Measurements from ENCODE around the gene ABCD2. TPM values are rescaled to one million over a fixed set of nuclear protein-coding genes. Genes with fewer than 3 reads are reported as not detected.

ABCD2 gene
- total RNA-seq, 1 experiment from 2014 or later: not detected

- POLR2A ChIA-PET (ENCODE audit: unreplicated experiment): no interaction called here
- no peak overlapping the region for H3K4me3 ChIP-seq (ENCODE audit: low read length)
- no peak overlapping the region for H3K4me2 ChIP-seq (ENCODE audit: low read length)
- no peak overlapping the region for H3K27ac ChIP-seq (ENCODE audit: low read length)
- no peaks in the 10 kb centered on the region for H3K9me3 ChIP-seq (ENCODE audit: low read length)
- ATAC-seq (no peak), DNase-seq (no peak)
- no peaks in the 10 kb centered on the region; the same call in 1 of the 2 replicates for H3K9me2 ChIP-seq (replicated peaks; ENCODE audit: low read length)
- CTCF ChIA-PET: no interaction called here
- H3K79me2 ChIP-seq (ENCODE audit: low read length): no peaks in the 10 kb centered on the region
- H3F3A ChIP-seq (ENCODE audit: low read length, unreplicated experiment): no peaks in the 10 kb centered on the region
- no peaks in the 10 kb centered on the region for H3K27me3 ChIP-seq (ENCODE audit: low read length)
- TF ChIP-seq EZH2phosphoT487 (IDR thresholded peaks at IDR 0.05; ENCODE audit: borderline replicate concordance, low read length) (no peak), EZH2 (IDR thresholded peaks at IDR 0.05; ENCODE audit: low read length, unreplicated experiment) (no peak)
- TF ChIP-seq, protein P1, sequence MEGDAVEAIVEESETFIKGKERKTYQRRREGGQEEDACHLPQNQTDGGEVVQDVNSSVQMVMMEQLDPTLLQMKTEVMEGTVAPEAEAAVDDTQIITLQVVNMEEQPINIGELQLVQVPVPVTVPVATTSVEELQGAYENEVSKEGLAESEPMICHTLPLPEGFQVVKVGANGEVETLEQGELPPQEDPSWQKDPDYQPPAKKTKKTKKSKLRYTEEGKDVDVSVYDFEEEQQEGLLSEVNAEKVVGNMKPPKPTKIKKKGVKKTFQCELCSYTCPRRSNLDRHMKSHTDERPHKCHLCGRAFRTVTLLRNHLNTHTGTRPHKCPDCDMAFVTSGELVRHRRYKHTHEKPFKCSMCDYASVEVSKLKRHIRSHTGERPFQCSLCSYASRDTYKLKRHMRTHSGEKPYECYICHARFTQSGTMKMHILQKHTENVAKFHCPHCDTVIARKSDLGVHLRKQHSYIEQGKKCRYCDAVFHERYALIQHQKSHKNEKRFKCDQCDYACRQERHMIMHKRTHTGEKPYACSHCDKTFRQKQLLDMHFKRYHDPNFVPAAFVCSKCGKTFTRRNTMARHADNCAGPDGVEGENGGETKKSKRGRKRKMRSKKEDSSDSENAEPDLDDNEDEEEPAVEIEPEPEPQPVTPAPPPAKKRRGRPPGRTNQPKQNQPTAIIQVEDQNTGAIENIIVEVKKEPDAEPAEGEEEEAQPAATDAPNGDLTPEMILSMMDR (conservative IDR thresholded peaks at IDR 0.05; ENCODE audit: low read depth, low read length): no peak
- H2AFZ ChIP-seq (ENCODE audit: low read length): no peak overlapping the region
- H3K4me1 ChIP-seq (ENCODE audit: insufficient read depth, low read length): peaks cover 11% of the 10 kb centered on the region; the same call in 1 of the 2 replicates
- H3K9ac ChIP-seq (ENCODE audit: low read length): no peak overlapping the region
- no peaks in the 10 kb centered on the region for H3K36me3 ChIP-seq (ENCODE audit: low read depth, low read length)
- intact Hi-C loops (cut with micrococcal nuclease): no loop called here
- H4K20me1 ChIP-seq (ENCODE audit: low read length): no peaks in the 10 kb centered on the region
- BruUV-seq (replicated peaks): no TSS peak
Measured at GRCh38 chr12:39574785-39575497, 44.7 kb downstream of the ABCD2 start.

DNA sequence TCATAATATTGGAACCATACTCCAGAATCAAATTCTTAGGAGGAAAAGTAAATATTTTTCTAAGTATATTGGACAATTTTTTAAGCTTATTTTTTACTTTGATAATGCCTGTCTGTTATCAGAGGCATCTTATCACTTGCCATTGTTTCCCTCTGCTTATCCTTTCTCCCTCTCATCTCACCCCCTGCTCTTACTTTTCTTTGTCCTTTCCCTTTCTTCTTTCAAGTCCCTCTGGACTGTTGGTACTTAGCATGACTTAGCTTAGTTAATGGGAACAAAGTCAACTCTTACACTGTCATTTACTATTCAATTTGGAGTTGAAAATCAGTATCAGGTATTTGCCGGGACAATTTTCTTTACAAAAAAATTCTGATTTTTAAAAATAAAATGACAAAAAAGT, 45.2 kb downstream of the ABCD2 start:
- Histone ChIP-seq H3K4me2 (ENCODE audit: low read length) (no peak overlapping the region), H3F3A (ENCODE audit: low read length, unreplicated experiment) (no peaks in the 10 kb centered on the region), H3K9me3 (ENCODE audit: low read length) (no peaks in the 10 kb centered on the region), H4K20me1 (ENCODE audit: low read length) (no peaks in the 10 kb centered on the region), H3K27me3 (ENCODE audit: low read length) (no peaks in the 10 kb centered on the region), H3K36me3 (ENCODE audit: low read depth, low read length) (no peaks in the 10 kb centered on the region), H3K9ac (ENCODE audit: low read length) (no peak overlapping the region), H3K4me3 (ENCODE audit: low read length) (no peak overlapping the region), H3K4me1 (ENCODE audit: insufficient read depth, low read length) (peaks cover 11% of the 10 kb centered on the region; the same call in 1 of the 2 replicates), H2AFZ (ENCODE audit: low read length) (no peak overlapping the region), H3K27ac (ENCODE audit: low read length) (no peak overlapping the region), H3K9me2 (replicated peaks; ENCODE audit: low read length) (no peaks in the 10 kb centered on the region; the same call in 1 of the 2 replicates), H3K79me2 (ENCODE audit: low read length) (no peaks in the 10 kb centered on the region)
- POLR2A ChIA-PET (ENCODE audit: unreplicated experiment): no interaction called here
- intact Hi-C loops (cut with micrococcal nuclease): no loop called here
- CTCF ChIA-PET: no interaction called here
- DNase-seq: no peak
- BruUV-seq (replicated peaks): no TSS peak
- no peak for TF ChIP-seq EZH2 (IDR thresholded peaks at IDR 0.05; ENCODE audit: low read length, unreplicated experiment)
- TF ChIP-seq, protein P1 (conservative IDR thresholded peaks at IDR 0.05; ENCODE audit: low read depth, low read length): no peak
- no peak for ATAC-seq

DNA sequence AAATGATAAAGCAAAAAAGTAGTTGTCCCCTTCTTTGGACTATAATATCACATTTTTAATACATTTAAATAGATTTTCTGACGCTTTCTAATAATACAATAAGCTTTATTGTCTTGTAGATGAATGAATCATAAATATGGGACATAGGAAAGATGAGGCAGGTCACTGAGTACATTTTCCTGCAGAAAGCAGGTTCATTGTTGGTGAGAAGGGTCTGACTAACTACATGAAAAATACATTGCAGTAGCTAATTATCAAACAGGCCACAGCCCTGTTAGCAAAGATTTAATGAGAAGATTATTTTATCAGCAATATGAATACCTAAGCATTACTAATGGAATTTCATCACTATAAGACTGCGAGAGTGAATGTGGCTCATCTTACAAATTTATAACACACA, 45.6 kb downstream of the ABCD2 start:
- TF ChIP-seq, protein P1 (conservative IDR thresholded peaks at IDR 0.05; ENCODE audit: low read depth, low read length): no peak
- TF ChIP-seq EZH2phosphoT487 (IDR thresholded peaks at IDR 0.05; ENCODE audit: borderline replicate concordance, low read length): no peak
- Histone ChIP-seq H3K79me2 (ENCODE audit: low read length) (no peaks in the 10 kb centered on the region), H3K36me3 (ENCODE audit: low read depth, low read length) (no peaks in the 10 kb centered on the region), H3K4me3 (ENCODE audit: low read length) (no peak overlapping the region), H3K4me2 (ENCODE audit: low read length) (no peak overlapping the region), H3K4me1 (ENCODE audit: insufficient read depth, low read length) (peaks cover 11% of the 10 kb centered on the region; the same call in 1 of the 2 replicates), H4K20me1 (ENCODE audit: low read length) (no peaks in the 10 kb centered on the region), H3K9me2 (replicated peaks; ENCODE audit: low read length) (no peaks in the 10 kb centered on the region; the same call in 1 of the 2 replicates), H3K9ac (ENCODE audit: low read length) (no peak overlapping the region), H3F3A (ENCODE audit: low read length, unreplicated experiment) (no peaks in the 10 kb centered on the region), H3K27ac (ENCODE audit: low read length) (no peak overlapping the region), H3K27me3 (ENCODE audit: low read length) (no peaks in the 10 kb centered on the region), H2AFZ (ENCODE audit: low read length) (no peak overlapping the region), H3K9me3 (ENCODE audit: low read length) (no peaks in the 10 kb centered on the region)
- ChIA-PET CTCF (no interaction called here), POLR2A (ENCODE audit: unreplicated experiment) (no interaction called here)
- DNase-seq (peak; percentile 24), ATAC-seq (no peak)
- no TSS peak for BruUV-seq (replicated peaks)
- intact Hi-C loops (cut with micrococcal nuclease): no loop called here
